Measurements from ENCODE around the gene B3GAT1.
"Not testable (repeated sequence)": the region's sequence is repeated elsewhere in the genome, so short reads cannot be mapped to it uniquely, and the experiment has no call there.

The B3GAT1 gene

GRCh38 chr11:134355136-134355535, 56.9 kb downstream of the B3GAT1 start:
- no peak for DNase-seq

GRCh38 chr11:134352111-134352510, 59.9 kb downstream of the B3GAT1 start:
- DNase-seq = no peak

DNA sequence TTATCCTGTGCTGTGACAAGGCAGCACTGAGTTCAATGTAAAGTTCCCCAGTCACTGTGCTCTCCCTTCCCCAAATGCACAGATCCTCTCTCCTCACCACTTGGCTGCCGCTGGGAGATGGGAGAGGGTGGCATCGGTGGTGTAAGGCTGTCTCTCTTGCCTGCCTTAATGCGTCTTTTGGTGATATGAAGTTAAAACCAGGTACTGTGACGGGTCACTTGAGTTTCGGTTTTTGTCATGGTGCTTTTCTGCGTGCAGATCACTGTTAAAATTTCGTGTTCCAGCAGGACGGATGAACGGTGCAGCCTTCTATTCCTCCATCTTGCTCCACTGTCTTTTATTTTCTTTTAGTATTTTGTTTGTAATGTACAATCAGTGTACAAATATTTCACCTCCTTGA, 61.7 kb downstream of the B3GAT1 start:
- no peak for DNase-seq

GRCh38 chr11:134349802-134350355, 62.2 kb downstream of the B3GAT1 start:
- no peak for DNase-seq

DNA sequence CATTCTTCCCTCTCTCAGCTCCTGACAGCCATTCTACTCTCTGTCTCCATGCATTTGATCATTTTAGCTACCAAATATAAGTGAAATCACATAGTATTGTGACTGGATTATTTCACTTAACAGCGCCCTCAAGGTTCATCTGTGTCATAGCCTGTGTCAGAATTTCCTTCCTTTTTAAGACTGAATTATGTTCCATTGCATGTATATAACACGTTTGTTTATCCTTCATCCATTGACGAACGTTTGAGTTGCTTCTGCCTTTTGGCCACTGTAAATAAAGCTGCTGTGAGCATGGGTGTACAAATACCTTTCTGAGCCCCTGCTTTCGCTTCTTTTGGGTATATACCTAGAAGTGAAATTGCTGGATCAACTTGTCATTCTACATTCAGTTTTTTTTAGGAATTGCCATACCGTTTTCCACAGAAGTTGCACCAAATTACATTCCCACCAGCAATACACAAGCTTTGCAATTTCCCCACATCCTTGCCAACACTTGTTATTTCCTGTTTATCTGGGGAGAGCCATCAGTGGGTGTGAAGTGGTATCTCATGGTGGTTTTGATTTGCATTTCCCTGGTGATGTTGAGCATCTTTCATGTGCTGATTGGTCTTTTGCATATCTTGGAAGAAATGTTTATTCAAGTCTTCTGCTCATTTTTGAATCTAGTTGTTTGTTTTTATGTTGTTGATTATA, 62.8 kb downstream of the B3GAT1 start:
- no peak for DNase-seq

GRCh38 chr11:134347441-134347840, 64.6 kb downstream of the B3GAT1 start:
- no peak for DNase-seq

DNA sequence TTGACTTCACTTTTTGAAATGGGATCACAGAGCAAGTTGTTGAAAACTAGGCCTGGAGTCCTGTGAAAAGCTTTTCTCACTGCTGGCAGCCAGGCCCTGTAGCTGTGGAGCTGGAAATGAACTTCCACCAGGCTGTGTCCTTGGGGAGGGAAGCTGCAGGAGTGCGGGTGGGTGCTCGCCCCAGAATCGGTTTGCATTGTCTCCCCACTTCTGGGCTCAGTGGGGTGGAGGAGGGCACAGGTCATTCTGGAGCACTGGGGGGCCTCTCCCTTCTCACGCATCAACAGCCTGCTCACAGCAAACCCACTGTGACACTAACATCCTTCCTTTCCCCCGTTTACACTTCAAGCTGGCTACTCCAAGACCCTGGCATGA, 65.1 kb downstream of the B3GAT1 start:
- DNase-seq = no peak

GRCh38 chr11:134346101-134346975, 65.7 kb downstream of the B3GAT1 start:
- no peak for DNase-seq

DNA sequence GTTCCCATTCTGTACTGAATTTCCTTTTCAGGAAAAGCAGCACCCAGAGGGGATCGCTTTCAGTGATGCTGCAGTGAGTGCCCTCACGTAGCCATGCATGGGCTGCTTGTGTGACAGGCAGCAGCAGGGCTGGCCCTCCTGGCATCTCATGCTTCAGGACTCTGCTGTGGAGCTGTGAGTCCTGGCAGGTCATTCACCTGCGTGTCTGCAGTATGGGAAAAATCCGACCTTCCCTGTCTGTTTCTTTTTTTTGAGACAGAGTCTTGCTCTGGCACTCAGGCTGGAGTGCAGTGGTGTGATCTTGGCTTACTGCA, 66.8 kb downstream of the B3GAT1 start:
- DNase-seq = no peak

DNA sequence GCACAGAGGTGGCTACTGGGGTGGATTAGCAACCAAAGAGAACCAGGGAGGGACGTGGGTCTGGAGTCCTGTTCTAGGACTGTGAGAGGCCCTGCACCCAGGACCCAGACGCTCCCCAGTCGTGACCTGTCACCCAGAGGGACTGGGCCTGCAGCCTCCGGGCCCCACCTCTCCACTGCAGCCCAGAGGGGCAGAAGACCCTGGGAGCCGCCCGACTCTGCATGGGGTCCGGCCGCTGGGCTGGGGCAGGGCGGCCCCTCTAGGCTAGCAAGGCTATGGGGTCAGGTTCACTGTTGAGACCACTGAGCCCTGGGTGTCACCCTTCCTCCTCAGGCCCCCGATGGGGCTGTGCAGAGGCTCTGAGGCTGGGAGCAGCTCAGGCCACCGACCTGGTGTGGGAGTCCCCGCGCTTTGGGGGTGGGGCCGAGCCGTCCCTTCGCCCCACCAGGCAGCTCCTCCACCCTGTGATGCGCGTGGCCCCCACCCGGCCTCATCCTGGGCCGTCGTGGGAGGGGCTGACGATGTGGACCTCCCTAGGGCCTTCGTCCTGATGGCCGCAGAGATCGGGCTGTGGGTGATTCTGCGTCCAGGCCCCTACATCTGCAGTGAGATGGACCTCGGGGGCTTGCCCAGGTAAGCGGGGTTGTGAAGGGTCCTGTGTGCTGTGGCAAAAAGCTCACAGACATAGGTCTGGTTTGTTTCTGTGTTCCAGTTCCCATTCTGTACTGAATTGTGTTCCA, 67.4 kb downstream of the B3GAT1 start:
- not testable (repeated sequence) for DNase-seq

- DNase-seq = no peak
These were observed 68.4 kb downstream of the B3GAT1 start for GRCh38 chr11:134343646-134344045.

GRCh38 chr11:134342572-134343340, 69.3 kb downstream of the B3GAT1 start:
- no peak for DNase-seq

DNA sequence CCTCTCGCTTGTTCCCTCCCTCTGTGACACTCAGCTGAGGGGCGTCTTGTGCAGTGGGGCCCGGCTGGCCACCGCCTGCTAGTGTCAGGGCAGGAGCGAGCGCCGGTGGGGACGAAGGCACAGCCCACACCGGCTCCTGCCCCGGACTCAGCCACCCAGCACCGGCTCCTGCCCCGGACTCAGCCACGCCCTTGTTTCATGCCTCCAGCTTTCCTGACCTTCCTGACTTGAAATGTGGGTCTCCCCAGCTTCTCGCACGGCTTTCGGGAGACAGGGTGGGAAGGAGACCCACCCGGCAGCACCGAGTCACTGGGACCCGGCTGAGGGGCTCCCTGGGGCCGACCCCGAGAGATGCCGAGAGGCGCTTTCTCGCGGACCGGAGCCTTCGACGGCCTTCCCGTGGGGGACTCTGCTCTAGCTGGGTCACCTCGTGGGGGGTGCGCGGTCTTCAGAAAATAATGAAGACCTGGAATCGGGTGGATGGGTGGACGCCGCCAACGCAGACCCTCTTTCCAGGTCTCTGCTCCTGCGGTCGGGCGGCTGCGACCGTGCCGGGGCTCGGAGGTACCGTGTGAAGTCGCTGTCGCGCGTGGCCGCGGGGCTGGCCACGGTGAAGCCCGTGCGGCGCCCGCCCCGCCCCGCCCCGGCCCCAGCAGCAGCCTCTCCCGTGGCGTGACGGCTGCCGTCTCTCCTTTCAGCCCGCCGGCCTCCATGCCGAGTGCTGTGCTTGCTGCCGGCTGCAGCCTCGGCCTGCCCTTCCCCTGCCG, 70.1 kb downstream of the B3GAT1 start:
- DNase-seq = no peak

DNA sequence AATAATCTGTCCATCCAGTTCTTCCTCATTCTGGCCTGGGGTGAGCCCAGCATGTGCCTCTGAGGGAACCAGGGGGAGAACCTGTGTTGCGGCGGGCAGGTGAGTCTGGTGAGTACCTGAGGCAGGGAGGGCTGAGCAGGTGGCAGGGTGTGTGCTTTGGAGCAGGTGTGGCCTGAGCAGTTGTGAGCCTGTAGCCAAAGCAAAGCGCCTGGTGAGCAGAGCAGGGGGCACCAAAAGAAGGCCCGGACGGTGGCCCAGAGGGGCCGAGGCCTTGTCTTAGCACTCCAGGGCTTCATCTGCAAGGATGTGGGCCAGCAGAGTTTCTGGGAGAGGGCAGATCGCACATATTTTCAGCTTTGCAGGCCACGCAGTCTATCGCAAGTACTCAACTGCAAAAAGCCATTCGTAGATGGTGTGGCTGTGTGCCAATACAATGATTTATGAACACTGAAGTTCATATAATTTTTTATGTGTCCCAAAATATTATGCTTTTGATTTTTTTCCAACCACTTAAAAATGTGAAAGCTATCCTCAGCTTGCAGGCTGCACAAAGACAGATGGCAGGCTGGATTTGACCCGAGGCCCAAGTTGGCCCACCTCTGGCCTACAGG, 71.6 kb downstream of the B3GAT1 start:
- DNase-seq = no peak

GRCh38 chr11:134339756-134340155, 72.3 kb downstream of the B3GAT1 start:
- no peak for DNase-seq

DNA sequence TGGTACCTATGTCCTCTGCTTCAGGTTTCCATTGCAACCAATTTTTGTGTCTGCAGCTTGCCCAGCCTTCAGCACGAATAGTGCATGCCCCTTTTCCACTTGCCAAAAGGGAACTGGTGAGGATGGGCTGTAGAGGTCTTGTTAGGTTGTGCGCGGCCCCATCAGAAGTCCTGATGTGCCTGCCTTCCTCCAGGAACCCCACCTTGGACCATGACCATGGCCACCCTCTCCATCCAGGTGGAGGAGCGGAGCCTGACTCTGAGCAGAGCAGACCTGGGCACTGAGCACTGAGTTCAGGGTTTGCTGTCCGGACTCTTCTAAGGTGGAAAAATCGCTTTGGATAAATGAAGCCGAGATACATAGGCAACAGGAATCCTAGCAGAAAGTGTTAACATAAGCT, 73.4 kb downstream of the B3GAT1 start:
- DNase-seq = no peak

DNA sequence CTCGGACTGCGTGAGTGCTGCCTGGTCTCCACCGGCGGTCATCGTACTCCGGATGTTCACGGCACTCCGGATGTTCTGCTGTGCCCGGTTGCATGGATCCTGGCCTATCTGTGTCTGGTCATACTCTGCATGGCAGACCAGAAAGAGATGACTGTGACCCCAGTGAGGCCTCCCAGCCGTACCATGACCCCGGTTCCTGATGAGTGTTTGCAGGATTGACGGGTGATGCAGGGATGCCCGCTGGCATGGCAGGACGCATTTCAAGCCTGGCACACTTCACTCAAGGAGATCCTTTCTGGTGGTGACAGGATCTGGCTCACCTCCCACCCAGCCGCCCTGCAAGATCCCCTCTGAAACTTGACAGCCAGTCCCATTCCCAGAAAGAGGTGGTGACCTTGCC, 74.0 kb downstream of the B3GAT1 start:
- no peak for DNase-seq

GRCh38 chr11:134337051-134337450, 75.0 kb downstream of the B3GAT1 start:
- no peak for DNase-seq

DNA sequence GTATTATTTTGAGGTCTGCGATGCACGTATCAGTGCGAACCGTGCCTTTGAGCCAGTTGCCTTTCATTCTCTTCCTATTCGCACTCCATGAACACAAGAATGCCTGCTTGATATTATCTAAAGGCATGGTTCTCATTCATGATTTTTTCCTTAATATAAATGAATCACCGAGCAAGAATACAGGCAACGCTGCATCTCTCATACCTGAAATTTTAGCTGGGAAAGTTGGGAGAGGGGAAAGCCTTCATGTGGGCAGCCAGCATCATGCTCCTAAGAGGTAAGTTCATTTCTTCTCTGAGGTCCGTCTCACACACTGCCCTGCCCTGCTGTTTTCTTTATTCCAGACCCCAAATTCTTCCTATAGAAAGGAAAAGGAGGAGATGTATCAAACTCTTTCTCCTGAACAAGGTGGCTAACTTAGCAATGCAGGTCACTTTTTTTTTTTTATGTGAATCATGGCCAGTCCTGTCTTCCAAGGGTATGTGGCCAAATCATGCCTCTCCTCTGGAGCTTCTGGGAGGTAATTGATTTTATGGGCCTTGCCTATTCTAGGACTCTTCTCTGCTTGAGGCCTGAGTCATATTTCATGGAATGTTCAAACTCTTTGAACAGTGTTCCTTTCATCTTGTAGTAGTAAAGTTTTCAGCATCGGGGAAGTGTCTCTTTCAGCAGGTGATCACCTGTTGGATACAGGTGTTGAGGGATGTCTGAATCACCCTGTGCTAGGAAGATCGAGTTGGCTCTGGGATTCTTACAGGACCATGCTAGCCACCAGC, 77.1 kb downstream of the B3GAT1 start:
- no peak for DNase-seq

DNA sequence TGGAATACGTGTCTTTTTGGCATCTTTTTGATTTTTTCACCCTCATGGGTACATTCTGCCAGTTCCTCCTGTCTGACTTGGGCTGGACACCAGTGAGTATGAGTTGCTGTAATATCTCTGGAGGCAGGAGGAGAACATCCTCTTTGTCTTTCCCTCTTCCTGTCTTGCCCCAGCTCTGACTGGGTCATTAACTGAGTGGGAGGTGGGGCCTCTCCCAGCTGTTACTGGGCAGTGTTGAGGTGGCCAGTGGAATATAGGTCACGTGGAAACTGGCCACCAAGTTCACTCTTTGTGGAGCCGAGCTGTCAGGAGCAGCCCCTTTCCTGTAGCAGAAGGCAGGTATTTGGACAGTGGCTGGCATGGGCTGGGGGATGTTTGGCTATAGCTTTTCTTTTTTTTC, 78.1 kb downstream of the B3GAT1 start:
- no peak for DNase-seq

- DNase-seq = no peak
These were observed 78.7 kb downstream of the B3GAT1 start for GRCh38 chr11:134333312-134333711.
